SJCRH30 (cell line): ENCODE measurements around the gene MAZ. TPM values are rescaled to one million over a fixed set of nuclear protein-coding genes. Genes with fewer than 3 reads are reported as not detected.
A peak's percentile ranks its signal among the peaks of the same experiment; 100 is the strongest.

Source experiments
- DNase-seq, 2 experiments: peaks; one replicate each; pipeline ENCODE4 v3.0.0-alpha.2; 2015 to 2020
- H3K27ac ChIP-seq: fragments of 250-450 bp; sonication (Bioruptor Pico); 2 replicates; pipeline ENCODE4 v1.5.1; 2020; ENCODE audit warnings: mild to moderate bottlenecking, moderate library complexity
- H3K27me3 ChIP-seq: fragments of 250-450 bp; sonication (Bioruptor Pico); 2 replicates; pipeline ENCODE4 v1.5.1; 2020; ENCODE audit warnings: mild to moderate bottlenecking, moderate library complexity
- H3K36me3 ChIP-seq: fragments of 250-450 bp; sonication (Bioruptor Pico); 2 replicates; pipeline ENCODE4 v1.5.1; 2020; ENCODE audit warnings: mild to moderate bottlenecking, moderate library complexity
- H3K4me1 ChIP-seq: fragments of 250-450 bp; sonication (Bioruptor Pico); 2 replicates; pipeline ENCODE4 v1.5.1; 2020; ENCODE audit warnings: mild to moderate bottlenecking, moderate library complexity
- H3K4me3 ChIP-seq: fragments of 250-450 bp; sonication (Bioruptor Pico); 2 replicates; pipeline ENCODE4 v1.5.1; 2020; ENCODE audit warnings: mild to moderate bottlenecking, moderate library complexity
- H3K9me3 ChIP-seq: fragments of 250-450 bp; sonication (Bioruptor Pico); replicated peaks from 2 replicates; pipeline ENCODE4 v1.5.1; 2020; ENCODE audit warnings: mild to moderate bottlenecking, moderate library complexity
- total RNA-seq: library from RNA; depleted of rRNA; stranded (reverse); fragments of >200 nt; shearing (Covaris generic); gene quantifications from 2 replicates; pipeline ENCODE4 v1.2.3, GENCODE V29; 2014

MAZ gene
- total RNA-seq, 1 experiment from 2014 or later = 186 TPM

DNA sequence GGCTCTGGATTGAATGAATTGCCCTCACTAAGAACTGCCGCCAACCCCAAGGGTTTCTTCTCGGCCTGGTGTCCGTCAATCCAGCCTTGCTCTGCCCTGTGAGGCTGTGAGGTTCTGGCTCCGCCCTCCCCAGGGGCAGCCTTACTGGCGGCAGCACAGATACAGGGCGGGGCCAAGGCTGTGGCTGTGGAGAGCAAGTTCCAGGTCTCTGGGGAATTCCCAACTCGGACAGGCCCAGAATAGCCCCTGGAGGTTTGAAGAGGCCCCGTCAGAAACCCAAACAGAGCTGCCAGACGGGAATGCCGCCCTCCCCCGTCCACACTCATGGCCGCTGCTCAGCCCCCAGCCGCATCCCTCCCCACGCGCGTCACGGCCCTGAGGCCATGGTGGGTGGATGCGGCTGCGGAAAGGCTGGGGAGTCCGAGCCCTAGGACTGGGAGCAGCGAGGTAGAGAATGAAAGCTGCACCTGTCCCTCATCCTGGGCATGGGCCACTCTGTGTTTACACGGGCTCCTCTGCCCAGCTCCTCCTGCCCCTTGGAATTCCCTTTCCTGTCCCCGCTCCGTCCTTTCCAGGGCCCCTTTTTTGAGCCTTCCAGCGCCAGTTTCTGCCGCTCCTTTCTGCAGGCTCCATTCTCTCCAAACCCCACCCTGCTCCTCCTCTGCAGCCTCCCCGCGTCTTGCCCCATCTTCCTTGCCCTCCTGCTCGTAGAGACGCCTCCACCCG, 5.0 kb downstream of the MAZ start:
- H3K4me1 ChIP-seq = peaks cover 11% of the 10 kb centered on the region
- H3K36me3 ChIP-seq = peaks cover 20% of the 10 kb centered on the region
- peak overlapping the region; percentile 58 for H3K4me3 ChIP-seq
- no peaks in the 10 kb centered on the region for H3K27me3 ChIP-seq
- H3K9me3 ChIP-seq = no peaks in the 10 kb centered on the region
- peak; percentile 97 to 98 for DNase-seq
- H3K27ac ChIP-seq = peak overlapping the region; percentile 16; the same call in 1 of the 2 replicates

DNA sequence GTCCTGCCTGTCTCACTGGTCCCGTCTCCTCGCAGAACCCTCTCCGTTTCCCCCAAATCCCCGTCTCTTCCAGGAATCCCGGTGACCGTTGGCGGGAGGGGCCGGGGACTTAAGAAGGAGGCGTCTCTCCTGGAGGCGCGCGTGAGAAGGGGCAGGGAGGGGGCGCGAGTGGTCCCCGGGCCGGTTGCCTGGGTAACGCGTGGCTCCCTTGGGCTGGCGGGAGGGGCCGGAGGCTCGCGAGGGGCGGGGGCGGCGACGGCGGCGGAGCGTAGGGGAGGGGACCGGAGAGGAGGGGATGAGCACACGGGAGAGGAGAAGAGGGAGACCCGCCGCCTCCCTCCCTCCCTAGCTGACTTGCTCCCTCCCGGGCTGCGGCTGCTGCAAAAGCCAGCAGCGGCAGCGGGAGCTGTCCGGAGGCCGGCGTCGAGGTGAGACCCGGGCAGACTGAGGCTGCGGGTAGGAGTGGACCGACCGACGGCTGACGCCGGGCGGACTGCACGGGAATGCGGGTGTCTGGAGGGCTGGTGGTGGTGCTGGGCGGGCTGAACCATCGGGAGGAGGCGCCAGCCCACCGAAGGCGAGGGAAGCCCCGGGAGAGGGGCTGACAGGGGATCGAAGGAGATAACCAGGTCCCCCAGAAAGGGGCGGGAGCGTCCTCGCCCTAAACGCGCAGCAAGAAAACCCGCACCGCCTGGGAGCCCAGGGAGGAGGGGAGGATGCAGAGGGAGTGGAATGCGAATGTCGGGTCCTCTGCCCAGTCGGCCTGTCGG, 5.8 kb downstream of the MAZ start, which contains the start of gene PRRT2:
PRRT2 (plus strand) TSS at position 298 of the 770 bp plus-strand sequence. CDS start 862 bp downstream, outside the sequence.
- H3K9me3 ChIP-seq = no peaks in the 10 kb centered on the region

DNA sequence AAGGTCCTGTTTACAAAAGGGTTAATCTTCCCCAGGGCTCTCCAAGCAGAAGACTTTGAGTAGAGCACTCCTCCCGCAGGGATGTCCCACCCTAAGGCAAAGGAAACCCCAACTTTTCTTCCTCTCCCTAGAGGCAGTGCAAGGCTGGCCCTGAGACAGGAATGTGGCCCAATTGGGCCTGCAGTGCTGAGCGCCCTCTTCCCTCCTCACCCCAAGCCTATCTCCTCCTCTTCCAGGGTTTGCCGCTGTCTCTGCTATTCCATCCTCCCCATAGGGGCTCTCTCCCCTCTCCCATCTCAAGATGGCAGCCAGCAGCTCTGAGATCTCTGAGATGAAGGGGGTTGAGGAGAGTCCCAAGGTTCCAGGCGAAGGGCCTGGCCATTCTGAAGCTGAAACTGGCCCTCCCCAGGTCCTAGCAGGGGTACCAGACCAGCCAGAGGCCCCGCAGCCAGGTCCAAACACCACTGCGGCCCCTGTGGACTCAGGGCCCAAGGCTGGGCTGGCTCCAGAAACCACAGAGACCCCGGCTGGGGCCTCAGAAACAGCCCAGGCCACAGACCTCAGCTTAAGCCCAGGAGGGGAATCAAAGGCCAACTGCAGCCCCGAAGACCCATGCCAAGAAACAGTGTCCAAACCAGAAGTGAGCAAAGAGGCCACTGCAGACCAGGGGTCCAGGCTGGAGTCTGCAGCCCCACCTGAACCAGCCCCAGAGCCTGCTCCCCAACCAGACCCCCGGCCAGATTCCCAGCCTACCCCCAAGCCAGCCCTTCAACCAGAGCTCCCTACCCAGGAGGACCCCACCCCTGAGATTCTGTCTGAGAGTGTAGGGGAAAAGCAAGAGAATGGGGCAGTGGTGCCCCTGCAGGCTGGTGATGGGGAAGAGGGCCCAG, 6.7 kb downstream of the MAZ start:
- H3K36me3 ChIP-seq = peaks cover 20% of the 10 kb centered on the region
- peak overlapping the region; percentile 58 for H3K4me3 ChIP-seq
- DNase-seq = no peak
- peaks cover 11% of the 10 kb centered on the region for H3K4me1 ChIP-seq
- no peaks in the 10 kb centered on the region for H3K27me3 ChIP-seq
- H3K9me3 ChIP-seq = no peaks in the 10 kb centered on the region
- no peak overlapping the region for H3K27ac ChIP-seq

More for the DNA sequence above, 5.8 kb downstream of the MAZ start, which contains the start of gene PRRT2:
- Histone ChIP-seq H3K4me3 (peak within 1 kb of the TSS; percentile 58), H3K36me3 (peaks cover 20% of the 10 kb centered on the region), H3K4me1 (peaks cover 11% of the 10 kb centered on the region), H3K27ac (peak within 1 kb of the TSS; percentile 16; the same call in 1 of the 2 replicates), H3K27me3 (no peaks in the 10 kb centered on the region)
- DNase-seq = peak; percentile 49 to 60

DNA sequence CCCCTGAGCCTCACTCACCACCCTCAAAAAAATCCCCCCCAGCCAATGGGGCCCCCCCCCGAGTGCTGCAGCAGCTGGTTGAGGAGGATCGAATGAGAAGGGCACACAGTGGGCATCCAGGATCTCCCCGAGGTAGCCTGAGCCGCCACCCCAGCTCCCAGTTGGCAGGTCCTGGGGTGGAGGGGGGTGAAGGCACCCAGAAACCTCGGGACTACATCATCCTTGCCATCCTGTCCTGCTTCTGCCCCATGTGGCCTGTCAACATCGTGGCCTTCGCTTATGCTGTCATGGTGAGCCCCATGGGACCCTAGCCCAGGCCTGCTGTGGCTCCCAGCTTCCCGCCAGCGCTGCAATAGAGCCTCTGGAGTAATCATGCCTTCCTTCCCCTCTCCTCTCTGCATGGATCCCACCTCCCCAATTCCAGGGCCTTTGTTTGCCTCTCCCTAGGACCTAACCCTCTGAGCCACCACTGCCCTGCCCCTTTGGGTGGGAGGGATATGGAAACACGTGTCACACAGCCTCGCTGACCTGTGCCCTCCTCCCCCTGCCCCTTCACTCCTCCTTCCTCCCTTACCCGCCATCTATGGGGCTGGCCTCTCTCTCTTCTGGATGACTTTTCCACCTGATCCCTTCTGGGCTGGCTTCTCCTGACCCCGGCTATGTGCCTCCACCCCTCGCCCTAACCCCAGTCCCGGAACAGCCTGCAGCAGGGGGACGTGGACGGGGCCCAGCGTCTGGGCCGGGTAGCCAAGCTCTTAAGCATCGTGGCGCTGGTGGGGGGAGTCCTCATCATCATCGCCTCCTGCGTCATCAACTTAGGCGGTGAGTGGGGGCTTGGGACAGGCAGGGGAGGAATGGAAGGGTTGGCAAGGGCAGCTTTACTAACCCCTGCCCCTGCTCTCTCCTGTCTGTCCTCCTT, 7.6 kb downstream of the MAZ start:
- no peaks in the 10 kb centered on the region for H3K9me3 ChIP-seq
- H3K36me3 ChIP-seq = peaks cover 11% of the 10 kb centered on the region
- no peak overlapping the region for H3K4me3 ChIP-seq
- DNase-seq = no peak
- H3K27ac ChIP-seq = no peak overlapping the region
- H3K27me3 ChIP-seq = no peaks in the 10 kb centered on the region
- H3K4me1 ChIP-seq = peaks cover 9% of the 10 kb centered on the region

DNA sequence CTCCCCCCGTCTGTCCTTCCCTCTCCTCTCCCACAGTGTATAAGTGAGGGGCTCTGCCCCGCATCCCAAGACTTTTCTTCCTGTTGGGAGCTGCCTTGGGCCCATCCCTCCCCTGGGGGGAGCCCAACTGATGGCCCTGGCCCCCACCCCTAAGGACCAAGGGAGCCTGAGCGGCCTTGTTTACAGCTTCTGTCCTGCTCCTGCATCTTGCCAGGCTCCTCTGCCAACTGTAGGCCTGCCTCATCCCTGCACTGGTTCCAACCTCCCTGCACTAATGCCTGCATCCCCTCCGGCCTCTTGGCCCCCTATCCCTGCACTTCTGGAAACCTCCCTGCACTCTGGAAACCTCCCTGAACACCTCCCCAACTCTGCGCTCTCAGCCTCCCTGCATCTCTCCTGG, 8.3 kb downstream of the MAZ start:
- Histone ChIP-seq H3K4me3 (no peak overlapping the region), H3K9me3 (no peaks in the 10 kb centered on the region), H3K27me3 (no peaks in the 10 kb centered on the region), H3K27ac (no peak overlapping the region), H3K36me3 (peaks cover 6% of the 10 kb centered on the region), H3K4me1 (peaks cover 9% of the 10 kb centered on the region)
- no peak for DNase-seq

DNA sequence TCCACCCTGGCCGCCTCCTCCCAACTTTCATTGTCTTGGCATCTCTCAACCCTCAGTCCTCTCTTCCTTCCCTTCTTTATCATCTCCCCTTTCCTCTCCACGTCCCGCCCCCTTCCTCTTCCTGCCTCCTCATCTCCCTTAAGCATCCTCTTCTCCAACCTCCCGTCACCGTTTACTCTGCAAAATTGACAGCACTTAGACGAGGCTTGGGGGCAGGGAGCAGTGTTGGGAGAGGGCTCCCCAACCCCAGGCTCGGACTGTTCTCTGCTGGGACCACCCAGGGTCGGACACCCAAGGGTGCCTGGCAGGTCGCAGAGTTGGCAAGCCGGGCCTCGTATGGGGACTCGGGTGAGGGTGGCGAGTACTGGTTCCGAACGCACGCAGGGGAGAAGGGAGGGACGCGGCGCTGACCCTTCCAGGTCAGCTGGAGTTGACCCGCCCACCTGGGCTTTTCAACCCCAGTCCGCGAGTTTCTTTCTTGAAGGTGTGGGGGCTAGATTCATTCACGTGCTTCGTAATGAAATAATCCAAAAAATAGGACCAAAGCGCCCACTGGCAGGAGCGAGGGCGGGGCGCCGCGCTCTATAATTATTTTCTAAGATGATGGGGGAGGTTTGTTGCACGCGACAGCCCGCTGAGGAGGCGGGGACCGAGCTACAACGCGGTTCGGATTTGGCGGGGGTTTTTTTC, 8.8 kb downstream of the MAZ start:
- Histone ChIP-seq H3K4me3 (peak overlapping the region; percentile 79), H3K9me3 (no peaks in the 10 kb centered on the region), H3K27ac (peak overlapping the region; percentile 62), H3K27me3 (no peaks in the 10 kb centered on the region), H3K36me3 (peaks cover 6% of the 10 kb centered on the region; the same call in 1 of the 2 replicates), H3K4me1 (peaks cover 9% of the 10 kb centered on the region)
- DNase-seq = no peak

DNA sequence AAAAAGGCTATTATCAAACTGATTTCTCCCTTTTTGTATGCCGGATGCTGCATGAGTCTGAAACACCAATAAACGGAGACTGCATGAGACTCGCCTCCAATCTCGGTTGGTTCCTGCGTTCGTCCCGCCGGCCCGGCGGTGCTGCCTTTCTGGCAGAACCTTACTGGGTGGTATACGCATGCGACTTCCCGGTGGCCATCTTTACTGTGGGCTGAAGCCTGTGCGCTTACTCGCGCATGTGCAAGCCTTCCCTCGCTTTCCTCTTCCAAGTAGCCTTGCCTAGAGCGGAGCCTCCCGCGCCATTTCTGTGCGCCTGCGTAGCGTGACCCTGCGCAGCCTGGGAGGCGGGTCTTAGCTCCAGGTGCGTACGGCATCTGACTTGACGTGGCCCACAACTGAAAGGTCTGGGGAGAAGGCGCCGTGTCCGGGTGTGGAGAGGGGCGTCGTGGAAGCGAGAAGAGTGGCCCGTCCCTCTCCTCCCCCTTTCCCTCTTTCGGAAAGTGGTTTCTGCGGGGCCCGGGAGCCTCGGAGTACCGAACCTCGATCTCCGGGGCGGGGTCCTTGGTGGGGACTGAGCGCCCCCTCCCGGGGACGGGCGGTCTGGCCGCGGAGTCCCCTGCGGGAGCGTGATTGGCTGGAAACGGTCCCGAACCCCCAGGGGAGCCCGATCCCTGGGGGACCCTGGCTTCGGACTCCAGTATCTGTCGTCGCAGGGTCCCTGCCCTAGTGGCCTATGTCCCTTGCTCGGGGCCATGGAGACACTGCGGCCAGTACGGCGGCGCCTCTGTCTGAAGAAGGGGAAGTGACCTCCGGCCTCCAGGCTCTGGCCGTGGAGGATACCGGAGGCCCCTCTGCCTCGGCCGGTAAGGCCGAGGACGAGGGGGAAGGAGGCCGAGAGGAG, 9.7 kb downstream of the MAZ start, which contains the start of gene PAGR1:
PAGR1 (plus strand) TSS at position 360 of the 901 bp plus-strand sequence; CDS start at position 734, 374 bp downstream.
- H3K4me3 ChIP-seq = peak within 1 kb of the TSS; percentile 79
- no peaks in the 10 kb centered on the region for H3K27me3 ChIP-seq
- peak within 1 kb of the TSS; percentile 62 for H3K27ac ChIP-seq
- H3K36me3 ChIP-seq = no peaks in the 10 kb centered on the region; the same call in 1 of the 2 replicates
- peak; percentile 97 to 98 for DNase-seq
- H3K9me3 ChIP-seq = no peaks in the 10 kb centered on the region
- peaks cover 13% of the 10 kb centered on the region for H3K4me1 ChIP-seq

DNA sequence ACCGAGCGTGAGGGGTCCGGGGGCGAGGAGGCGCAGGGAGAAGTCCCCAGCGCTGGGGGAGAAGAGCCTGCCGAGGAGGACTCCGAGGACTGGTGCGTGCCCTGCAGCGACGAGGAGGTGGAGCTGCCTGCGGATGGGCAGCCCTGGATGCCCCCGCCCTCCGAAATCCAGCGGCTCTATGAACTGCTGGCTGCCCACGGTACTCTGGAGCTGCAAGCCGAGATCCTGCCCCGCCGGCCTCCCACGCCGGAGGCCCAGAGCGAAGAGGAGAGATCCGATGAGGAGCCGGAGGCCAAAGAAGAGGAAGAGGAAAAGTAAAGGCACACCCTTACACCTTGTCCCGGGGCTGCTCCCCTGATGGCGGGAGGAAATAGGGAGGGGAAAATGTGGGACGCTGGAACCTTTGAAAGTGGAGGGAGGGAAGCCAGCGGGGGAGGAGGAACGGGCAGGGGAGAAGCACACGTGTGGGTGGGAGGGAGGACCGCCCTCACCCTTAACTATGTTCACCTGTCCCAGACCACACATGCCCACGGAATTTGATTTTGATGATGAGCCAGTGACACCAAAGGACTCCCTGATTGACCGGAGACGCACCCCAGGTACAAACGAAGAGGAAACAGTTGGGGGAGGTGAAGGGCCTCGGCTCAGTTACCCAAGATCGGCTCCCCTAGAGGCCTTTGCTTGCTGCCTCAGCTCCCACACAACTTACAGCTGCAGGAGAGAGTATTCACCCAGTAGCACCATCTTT, 10.5 kb downstream of the MAZ start:
- no peaks in the 10 kb centered on the region; the same call in 1 of the 2 replicates for H3K36me3 ChIP-seq
- peaks cover 14% of the 10 kb centered on the region for H3K4me1 ChIP-seq
- peak overlapping the region; percentile 62 for H3K27ac ChIP-seq
- peak overlapping the region; percentile 79 for H3K4me3 ChIP-seq
- peak; percentile 65 to 75 for DNase-seq
- H3K27me3 ChIP-seq = no peaks in the 10 kb centered on the region
- H3K9me3 ChIP-seq = no peaks in the 10 kb centered on the region

DNA sequence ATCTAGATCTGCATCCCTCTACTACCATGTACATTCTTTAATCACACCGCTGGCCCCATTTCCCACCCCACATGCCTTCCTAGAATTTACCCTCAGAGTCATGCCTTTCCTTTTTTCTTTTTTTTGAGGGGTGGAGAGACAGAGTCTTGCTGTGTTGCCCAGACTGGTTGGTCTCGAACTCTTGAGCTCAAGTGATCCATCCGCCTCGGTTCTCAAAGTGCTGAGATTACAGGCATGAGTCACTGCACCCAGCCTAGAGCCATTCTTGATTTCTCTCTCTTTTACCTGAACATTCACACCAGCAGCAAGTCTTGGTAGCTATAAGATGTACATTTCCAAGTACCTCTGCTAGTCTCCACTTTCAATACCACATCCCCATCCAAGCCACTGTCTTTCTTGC, 11.8 kb downstream of the MAZ start:
- DNase-seq = no peak
- no peak overlapping the region for H3K27ac ChIP-seq
- H3K4me3 ChIP-seq = no peak overlapping the region
- peaks cover 14% of the 10 kb centered on the region for H3K4me1 ChIP-seq
- H3K27me3 ChIP-seq = no peaks in the 10 kb centered on the region
- H3K36me3 ChIP-seq = no peaks in the 10 kb centered on the region; the same call in 1 of the 2 replicates
- no peaks in the 10 kb centered on the region for H3K9me3 ChIP-seq

DNA sequence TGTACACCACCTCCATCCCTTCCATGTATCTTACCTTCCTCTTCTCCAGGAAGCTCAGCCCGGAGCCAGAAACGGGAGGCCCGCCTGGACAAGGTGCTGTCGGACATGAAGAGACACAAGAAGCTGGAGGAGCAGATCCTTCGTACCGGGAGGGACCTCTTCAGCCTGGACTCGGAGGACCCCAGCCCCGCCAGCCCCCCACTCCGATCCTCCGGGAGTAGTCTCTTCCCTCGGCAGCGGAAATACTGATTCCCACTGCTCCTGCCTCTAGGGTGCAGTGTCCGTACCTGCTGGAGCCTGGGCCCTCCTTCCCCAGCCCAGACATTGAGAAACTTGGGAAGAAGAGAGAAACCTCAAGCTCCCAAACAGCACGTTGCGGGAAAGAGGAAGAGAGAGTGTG, 13.2 kb downstream of the MAZ start:
- Histone ChIP-seq H3K4me1 (peaks cover 16% of the 10 kb centered on the region), H3K4me3 (no peak overlapping the region), H3K9me3 (no peaks in the 10 kb centered on the region), H3K27ac (no peak overlapping the region), H3K27me3 (no peaks in the 10 kb centered on the region), H3K36me3 (no peaks in the 10 kb centered on the region; the same call in 1 of the 2 replicates)
- no peak for DNase-seq

DNA sequence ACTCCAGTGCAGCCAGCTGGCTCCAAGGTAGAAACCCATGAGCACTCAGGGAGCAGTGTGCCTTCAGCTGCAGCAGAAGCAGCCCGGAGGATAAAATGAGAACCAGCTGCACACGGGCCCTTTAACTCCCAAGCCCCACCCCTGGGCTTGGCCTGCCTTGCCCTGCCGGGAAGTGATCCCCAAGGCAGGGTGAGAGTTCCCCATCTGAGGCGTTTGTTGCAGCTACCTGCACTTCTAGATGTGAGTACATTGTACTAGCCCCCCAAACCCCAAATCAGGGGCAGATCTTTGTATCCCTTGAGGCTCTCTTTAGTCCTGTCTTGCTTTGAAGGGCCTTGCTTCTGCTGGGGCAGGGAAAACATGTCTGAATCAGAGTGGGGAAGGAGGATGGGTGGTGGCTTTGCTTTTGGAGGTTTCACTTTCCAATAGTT, 14.0 kb downstream of the MAZ start, which contains the start of gene MVP:
MVP (plus strand) TSS at position 192 of the 431 bp plus-strand sequence. CDS start 10,088 bp downstream, outside the sequence.
- no peak within 1 kb of the TSS; the same call in 1 of the 2 replicates for H3K4me3 ChIP-seq
- H3K36me3 ChIP-seq = no peaks in the 10 kb centered on the region; the same call in 1 of the 2 replicates
- H3K9me3 ChIP-seq = no peaks in the 10 kb centered on the region
- peaks cover 20% of the 10 kb centered on the region for H3K4me1 ChIP-seq
- H3K27me3 ChIP-seq = no peaks in the 10 kb centered on the region
- no peak within 1 kb of the TSS for H3K27ac ChIP-seq
- DNase-seq = no peak
